ENCODE results near the gene ATP6V0A1. TPM values are rescaled to one million over a fixed set of nuclear protein-coding genes. Genes with fewer than 3 reads are reported as not detected.
"Not testable (repeated sequence)": the region's sequence is repeated elsewhere in the genome, so short reads cannot be mapped to it uniquely, and the experiment has no call there.

The ATP6V0A1 gene
- total RNA-seq, 2 donors from 2014 or later = 77.6 to 93.0 TPM

- intact Hi-C loops (cut with DNase I) = no loop called here
- H3K9ac ChIP-seq (ENCODE audit: low read depth in 2 of 2, low read length in 2 of 2) = peak overlapping the region; percentile 91 to 94
- TF ChIP-seq CTCF (IDR thresholded peaks at IDR 0.05) = no peak
- H3K9me3 ChIP-seq = no peaks in the 10 kb centered on the region
- H3K27ac ChIP-seq = peak overlapping the region; percentile 75
- DNase-seq = no peak
- H3K36me3 ChIP-seq = no peaks in the 10 kb centered on the region
- H3K4me3 ChIP-seq = peak overlapping the region; percentile 73
- peaks cover 4% of the 10 kb centered on the region for H3K4me1 ChIP-seq
- no peaks in the 10 kb centered on the region for H3K27me3 ChIP-seq
These were observed 95.2 kb downstream of the ATP6V0A1 start for GRCh38 chr17:42553866-42554249.

GRCh38 chr17:42554250-42555121 lies 95.8 kb downstream of the ATP6V0A1 start:
- no peak for TF ChIP-seq CTCF (IDR thresholded peaks at IDR 0.05)
- no peaks in the 10 kb centered on the region for H3K27me3 ChIP-seq
- peaks cover 4% of the 10 kb centered on the region for H3K4me1 ChIP-seq
- H3K36me3 ChIP-seq = no peaks in the 10 kb centered on the region
- intact Hi-C loops (cut with DNase I) = no loop called here
- DNase-seq = peak; percentile 89
- peak overlapping the region; percentile 73 for H3K4me3 ChIP-seq
- peak overlapping the region; percentile 75 for H3K27ac ChIP-seq
- no peaks in the 10 kb centered on the region for H3K9me3 ChIP-seq
- peak overlapping the region; percentile 91 to 94 for H3K9ac ChIP-seq (ENCODE audit: low read depth in 2 of 2, low read length in 2 of 2)

GRCh38 chr17:42555122-42555622 lies 96.5 kb downstream of the ATP6V0A1 start:
- H3K4me1 ChIP-seq = peaks cover 4% of the 10 kb centered on the region
- no peaks in the 10 kb centered on the region for H3K9me3 ChIP-seq
- peak overlapping the region; percentile 73 for H3K4me3 ChIP-seq
- intact Hi-C loops (cut with DNase I) = no loop called here
- no peaks in the 10 kb centered on the region for H3K36me3 ChIP-seq
- TF ChIP-seq CTCF (IDR thresholded peaks at IDR 0.05) = no peak
- peak overlapping the region; percentile 91 to 94 for H3K9ac ChIP-seq (ENCODE audit: low read depth in 2 of 2, low read length in 2 of 2)
- DNase-seq = no peak
- peak overlapping the region; percentile 75 for H3K27ac ChIP-seq
- H3K27me3 ChIP-seq = no peaks in the 10 kb centered on the region

GRCh38 chr17:42555961-42556617 lies 97.4 kb downstream of the ATP6V0A1 start:
- H3K4me1 ChIP-seq; H3K9me3 ChIP-seq; H3K36me3 ChIP-seq; intact Hi-C loops (cut with DNase I); H3K4me3 ChIP-seq; H3K9ac ChIP-seq (ENCODE audit: low read depth in 2 of 2, low read length in 2 of 2); H3K27me3 ChIP-seq; H3K27ac ChIP-seq; DNase-seq: not testable (repeated sequence)

GRCh38 chr17:42559075-42559474 lies 100.4 kb downstream of the ATP6V0A1 start:
- H3K4me3 ChIP-seq = no peak overlapping the region
- H3K9ac ChIP-seq (ENCODE audit: low read depth in 2 of 2, low read length in 2 of 2) = no peak overlapping the region
- H3K9me3 ChIP-seq = no peaks in the 10 kb centered on the region
- no peak for TF ChIP-seq CTCF (IDR thresholded peaks at IDR 0.05)
- DNase-seq = peak; percentile 67
- intact Hi-C loops (cut with DNase I) = no loop called here
- peaks cover 10% of the 10 kb centered on the region for H3K4me1 ChIP-seq
- H3K27me3 ChIP-seq = no peaks in the 10 kb centered on the region
- H3K27ac ChIP-seq = peak overlapping the region; percentile 10
- no peaks in the 10 kb centered on the region for H3K36me3 ChIP-seq

Data from colonic mucosa (tissue), 4 donors.